Activated T-helper 2 cell treated with anti-CD3 and anti-CD28 coated beads, Interferon-gamma antibody, Interleukin-2, Interleukin-4, amounts not matched to agents 10 μg/mL and 5 μg/mL and 100 μg/mL, durations not matched to agents 14 hours and 24 hours and 36 hours (primary cell): ENCODE results near the gene SH3D19. TPM values are rescaled to one million over a fixed set of nuclear protein-coding genes. Genes with fewer than 3 reads are reported as not detected.

Experiments used
- total RNA-seq: library from RNA; stranded (reverse); gene quantifications from 2 replicates; pipeline ENCODE4 v1.2.3, GENCODE V29; 2022

Gene SH3D19
- total RNA-seq, 1 donor from 2014 or later: not detected

Other genes starting within 250 kb of the SH3D19 start
- 1,827 and 1,844 TPM in 2 replicates for gene RPS3A, start 226.0 kb downstream of the SH3D19 start, total RNA-seq
- gene PRSS48, start 48.4 kb downstream of the SH3D19 start, total RNA-seq: not detected in 2 replicates
- gene FHIP1A, start 83.6 kb upstream of the SH3D19 start, total RNA-seq: not detected in 2 replicates